Chondrocyte (in vitro differentiated cells): ENCODE measurements around the gene MDFIC. TPM values are rescaled to one million over a fixed set of nuclear protein-coding genes. Genes with fewer than 3 reads are reported as not detected.

Source experiments
- DNase-seq: peaks from one replicate; pipeline ENCODE4 v3.0.0; 2021; ENCODE audit warnings: mixed read lengths, low spot score
- H3K27ac Mint-ChIP-seq: one replicate; pipeline ENCODE4 v1.8.0; 2021; ENCODE audit warnings: mild to moderate bottlenecking, moderate library complexity, mixed read lengths; ENCODE audit not compliant: unreplicated experiment
- H3K27me3 Mint-ChIP-seq: 2 replicates; pipeline ENCODE4 v1.8.0; 2021; ENCODE audit warnings: low read depth, mixed read lengths
- H3K36me3 Mint-ChIP-seq: 2 replicates; pipeline ENCODE4 v1.8.0; 2021; ENCODE audit warnings: low read depth, mixed read lengths
- H3K4me1 Mint-ChIP-seq: 2 replicates; pipeline ENCODE4 v1.8.0; 2021; ENCODE audit warnings: low read depth, mild to moderate bottlenecking, mixed read lengths
- H3K4me3 Mint-ChIP-seq: one replicate; pipeline ENCODE4 v1.8.0; 2021; ENCODE audit warnings: mild to moderate bottlenecking, moderate library complexity, mixed read lengths; ENCODE audit not compliant: unreplicated experiment
- H3K9me3 Mint-ChIP-seq: 2 replicates; pipeline ENCODE4 v1.8.0; 2021; ENCODE audit warnings: low read depth, mixed read lengths
- CTCF ChIP-seq: fragments of 200-600 bp; sonication (generic); IDR thresholded peaks from 2 replicates; pipeline ENCODE4 v1.5.0; 2021; ENCODE audit warnings: antibody characterized with exemption, mild to moderate bottlenecking, moderate library complexity
- total RNA-seq: library from RNA; stranded (reverse); gene quantifications from 3 replicates; pipeline ENCODE4 v1.2.1, GENCODE V29; 2021

Gene MDFIC
- total RNA-seq, 1 donor from 2014 or later = 15.6 TPM

- DNase-seq = no peak
- no peak for TF ChIP-seq CTCF
- Mint-ChIP-seq H3K27ac (no peak overlapping the region), H3K4me3 (no peak overlapping the region), H3K4me1 (peaks cover 6% of the 10 kb centered on the region), H3K27me3 (no peaks in the 10 kb centered on the region), H3K36me3 (no peaks in the 10 kb centered on the region), H3K9me3 (no peaks in the 10 kb centered on the region)
These were observed 137.4 kb downstream of the MDFIC start for GRCh38 chr7:115059321-115059720.

- Mint-ChIP-seq H3K4me3 (no peak overlapping the region), H3K27me3 (no peaks in the 10 kb centered on the region), H3K27ac (no peak overlapping the region), H3K36me3 (no peaks in the 10 kb centered on the region), H3K4me1 (peaks cover 6% of the 10 kb centered on the region), H3K9me3 (no peaks in the 10 kb centered on the region)
- no peak for TF ChIP-seq CTCF
- no peak for DNase-seq
These were observed 138.4 kb downstream of the MDFIC start for GRCh38 chr7:115060095-115060870.

GRCh38 chr7:115066050-115066449 is 144.2 kb downstream of the MDFIC start:
- Mint-ChIP-seq H3K27ac (no peak overlapping the region), H3K27me3 (no peaks in the 10 kb centered on the region), H3K36me3 (no peaks in the 10 kb centered on the region), H3K9me3 (no peaks in the 10 kb centered on the region), H3K4me1 (peaks cover 13% of the 10 kb centered on the region), H3K4me3 (no peak overlapping the region)
- no peak for TF ChIP-seq CTCF
- DNase-seq = no peak

GRCh38 chr7:115066634-115067033 is 144.7 kb downstream of the MDFIC start:
- Mint-ChIP-seq H3K4me3 (no peak overlapping the region), H3K9me3 (no peaks in the 10 kb centered on the region), H3K4me1 (peaks cover 13% of the 10 kb centered on the region), H3K36me3 (no peaks in the 10 kb centered on the region), H3K27me3 (no peaks in the 10 kb centered on the region), H3K27ac (no peak overlapping the region)
- no peak for TF ChIP-seq CTCF
- DNase-seq = no peak

GRCh38 chr7:115068220-115068619 is 146.3 kb downstream of the MDFIC start:
- Mint-ChIP-seq H3K36me3 (no peaks in the 10 kb centered on the region), H3K4me1 (peaks cover 13% of the 10 kb centered on the region), H3K4me3 (no peak overlapping the region), H3K9me3 (no peaks in the 10 kb centered on the region), H3K27me3 (no peaks in the 10 kb centered on the region), H3K27ac (peak overlapping the region; percentile 20)
- no peak for DNase-seq
- no peak for TF ChIP-seq CTCF
